Effector memory CD8-positive, alpha-beta T cell (primary cell): Measurements from ENCODE around the gene SDS.

Experiments
- ATAC-seq: fragments of 150-1000 bp; cut with Tn5 transposase; replicated peaks from 2 replicates; pipeline ENCODE4 v1.10.0; 2021; ENCODE audit warnings: mild to moderate bottlenecking, moderate library complexity
- DNase-seq, 3 experiments: peaks; one replicate each; pipeline ENCODE4 v3.0.0; 2021
- H3K27ac Mint-ChIP-seq, 2 donors: one replicate each; pipeline ENCODE4 v1.8.0; 2022; ENCODE audit warnings: mild to moderate bottlenecking in 2 of 2, mixed read lengths in 2 of 2, moderate library complexity in 2 of 2
- H3K27me3 Mint-ChIP-seq, 2 donors: one replicate each; pipeline ENCODE4 v1.8.0; 2022; ENCODE audit warnings: mixed read lengths in 2 of 2
- H3K36me3 Mint-ChIP-seq: one replicate; pipeline ENCODE4 v1.8.0; 2022; ENCODE audit warnings: mild to moderate bottlenecking, moderate library complexity, mixed read lengths; ENCODE audit not compliant: insufficient read depth
- H3K4me1 Mint-ChIP-seq, 2 donors: one replicate each; pipeline ENCODE4 v1.8.0; 2022; ENCODE audit warnings: low read depth in 2 of 2, mixed read lengths in 2 of 2
- H3K4me3 Mint-ChIP-seq, 2 donors: one replicate each; pipeline ENCODE4 v1.8.0; 2022; ENCODE audit warnings: mild to moderate bottlenecking in 2 of 2, mixed read lengths in 2 of 2, moderate library complexity in 2 of 2
- H3K9me3 Mint-ChIP-seq, 2 donors: one replicate each; pipeline ENCODE4 v1.8.0; 2022; ENCODE audit warnings: mixed read lengths in 2 of 2

SDS gene

GRCh38 chr12:113422030-113422885, 18.6 kb upstream of the SDS start, which contains the start of gene SDSL:
SDSL (plus strand) TSS chr12:113422380; CDS start chr12:113427983, 5,603 bp downstream.
- peak; percentile 45 for ATAC-seq
- H3K27me3 Mint-ChIP-seq = peaks cover 17 to 59% of the 10 kb centered on the region in 2 donors
- peak within 1 kb of the TSS; percentile 15 to 92 for H3K4me3 Mint-ChIP-seq
- no peaks in the 10 kb centered on the region for H3K36me3 Mint-ChIP-seq
- H3K27ac Mint-ChIP-seq = peak within 1 kb of the TSS in 1 of 2 donors; percentile 94
- H3K9me3 Mint-ChIP-seq = no peaks in the 10 kb centered on the region
- DNase-seq = peak in 1 of 3 experiments; percentile 6
- peaks cover 6 to 7% of the 10 kb centered on the region in 2 donors for H3K4me1 Mint-ChIP-seq

GRCh38 chr12:113420996-113421595, 17.4 kb upstream of the SDS start:
- no peak for ATAC-seq
- no peak overlapping the region for H3K27ac Mint-ChIP-seq

DNA sequence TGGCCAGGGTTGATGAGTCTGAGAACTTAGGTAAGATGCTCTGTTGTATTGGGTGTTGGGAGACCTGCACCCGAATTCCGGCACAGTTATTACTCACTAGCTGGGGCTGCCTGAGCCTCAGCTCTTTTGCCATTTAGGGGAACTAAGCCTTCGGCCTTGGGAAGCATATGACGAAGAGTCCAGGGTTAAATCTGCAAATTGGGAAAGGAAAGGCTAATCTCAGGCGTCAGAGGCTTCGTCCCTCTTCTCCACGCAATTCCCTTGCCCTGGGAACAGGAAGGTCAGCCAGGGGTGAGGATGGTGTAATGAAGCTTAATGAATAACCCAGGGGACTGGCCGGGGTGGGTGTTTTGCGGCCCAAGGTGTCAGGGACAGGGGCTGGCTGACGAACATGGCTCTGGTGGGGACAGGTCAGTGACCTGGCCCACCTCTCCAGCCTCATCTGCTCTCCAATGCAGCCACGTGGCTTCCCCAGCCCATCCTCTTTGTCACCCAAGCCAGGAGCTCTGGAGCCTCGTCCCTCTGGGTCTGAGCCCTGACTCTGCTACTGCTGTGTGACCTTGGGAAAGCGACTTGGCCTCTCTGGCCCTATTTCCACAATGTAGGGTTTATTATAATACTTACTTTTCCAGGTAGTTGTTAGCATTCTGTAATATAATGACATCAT, 14.7 kb upstream of the SDS start:
- H3K36me3 Mint-ChIP-seq = no peaks in the 10 kb centered on the region
- H3K27ac Mint-ChIP-seq = no peak overlapping the region
- DNase-seq (no peak), ATAC-seq (no peak)
- no peaks in the 10 kb centered on the region for H3K9me3 Mint-ChIP-seq
- H3K4me1 Mint-ChIP-seq = peaks cover 6 to 7% of the 10 kb centered on the region in 2 donors
- H3K27me3 Mint-ChIP-seq = peaks cover 35 to 68% of the 10 kb centered on the region in 2 donors
- H3K4me3 Mint-ChIP-seq = no peak overlapping the region

More at GRCh38 chr12:113420996-113421595, 17.4 kb upstream of the SDS start:
- H3K27me3 Mint-ChIP-seq = peaks cover 17 to 60% of the 10 kb centered on the region in 2 donors
- DNase-seq = no peak
- H3K4me3 Mint-ChIP-seq = no peak overlapping the region
- H3K36me3 Mint-ChIP-seq = no peaks in the 10 kb centered on the region
- H3K4me1 Mint-ChIP-seq = peaks cover 6 to 7% of the 10 kb centered on the region in 2 donors
- no peaks in the 10 kb centered on the region for H3K9me3 Mint-ChIP-seq

GRCh38 chr12:113416091-113416754, 12.5 kb upstream of the SDS start:
- Mint-ChIP-seq H3K27ac (no peak overlapping the region), H3K36me3 (no peaks in the 10 kb centered on the region)

DNA sequence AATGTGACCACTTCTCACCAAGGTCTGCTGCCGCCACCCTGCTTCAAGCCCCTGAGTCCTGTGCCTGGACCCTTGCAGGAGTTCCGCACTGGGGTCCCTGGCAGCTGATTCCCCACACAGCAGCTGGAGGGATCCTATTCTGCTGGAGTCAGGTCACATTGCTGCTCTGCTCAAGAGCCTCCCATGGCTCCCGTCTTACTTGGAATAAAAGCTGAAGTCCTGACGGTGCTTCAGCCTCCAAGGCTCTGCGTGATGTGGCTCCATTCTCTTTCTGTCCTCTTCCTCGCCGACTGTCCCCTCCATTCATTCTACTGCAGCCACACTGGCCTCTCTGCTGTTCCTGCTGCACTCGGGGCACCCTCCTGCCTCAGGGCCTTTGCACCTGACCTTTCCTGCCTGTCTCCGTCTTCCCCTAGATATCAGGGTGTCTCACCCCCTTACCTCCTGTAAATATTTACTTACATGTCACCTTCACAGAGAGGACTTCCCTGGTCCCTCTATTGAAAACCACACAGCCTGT, 10.9 kb upstream of the SDS start:
- DNase-seq (no peak), ATAC-seq (no peak)
- H3K4me1 Mint-ChIP-seq = no peaks in the 10 kb centered on the region
- peaks cover 54 to 73% of the 10 kb centered on the region in 2 donors for H3K27me3 Mint-ChIP-seq
- no peaks in the 10 kb centered on the region for H3K36me3 Mint-ChIP-seq
- H3K27ac Mint-ChIP-seq = no peak overlapping the region
- no peaks in the 10 kb centered on the region for H3K9me3 Mint-ChIP-seq
- H3K4me3 Mint-ChIP-seq = no peak overlapping the region

More at GRCh38 chr12:113416091-113416754, 12.5 kb upstream of the SDS start:
- Mint-ChIP-seq H3K27me3 (peaks cover 44 to 71% of the 10 kb centered on the region in 2 donors), H3K9me3 (no peaks in the 10 kb centered on the region), H3K4me3 (no peak overlapping the region), H3K4me1 (no peaks in the 10 kb centered on the region)
- ATAC-seq (peak; percentile 29), DNase-seq (no peak)

- ATAC-seq = no peak
- H3K27ac Mint-ChIP-seq = no peak overlapping the region
- H3K27me3 Mint-ChIP-seq = peaks cover 53 to 70% of the 10 kb centered on the region in 2 donors
- H3K9me3 Mint-ChIP-seq = no peaks in the 10 kb centered on the region
- no peak overlapping the region for H3K4me3 Mint-ChIP-seq
- DNase-seq = no peak
- H3K36me3 Mint-ChIP-seq = no peaks in the 10 kb centered on the region
- no peaks in the 10 kb centered on the region for H3K4me1 Mint-ChIP-seq
Measured at GRCh38 chr12:113413488-113413939, 9.8 kb upstream of the SDS start.

GRCh38 chr12:113409462-113410124, 5.9 kb upstream of the SDS start:
- no peaks in the 10 kb centered on the region for H3K4me1 Mint-ChIP-seq
- peaks cover 31 to 48% of the 10 kb centered on the region in 2 donors for H3K27me3 Mint-ChIP-seq
- H3K9me3 Mint-ChIP-seq = no peaks in the 10 kb centered on the region
- no peak for DNase-seq
- no peak overlapping the region for H3K4me3 Mint-ChIP-seq
- no peak for ATAC-seq
- no peak overlapping the region for H3K27ac Mint-ChIP-seq
- H3K36me3 Mint-ChIP-seq = no peaks in the 10 kb centered on the region

DNA sequence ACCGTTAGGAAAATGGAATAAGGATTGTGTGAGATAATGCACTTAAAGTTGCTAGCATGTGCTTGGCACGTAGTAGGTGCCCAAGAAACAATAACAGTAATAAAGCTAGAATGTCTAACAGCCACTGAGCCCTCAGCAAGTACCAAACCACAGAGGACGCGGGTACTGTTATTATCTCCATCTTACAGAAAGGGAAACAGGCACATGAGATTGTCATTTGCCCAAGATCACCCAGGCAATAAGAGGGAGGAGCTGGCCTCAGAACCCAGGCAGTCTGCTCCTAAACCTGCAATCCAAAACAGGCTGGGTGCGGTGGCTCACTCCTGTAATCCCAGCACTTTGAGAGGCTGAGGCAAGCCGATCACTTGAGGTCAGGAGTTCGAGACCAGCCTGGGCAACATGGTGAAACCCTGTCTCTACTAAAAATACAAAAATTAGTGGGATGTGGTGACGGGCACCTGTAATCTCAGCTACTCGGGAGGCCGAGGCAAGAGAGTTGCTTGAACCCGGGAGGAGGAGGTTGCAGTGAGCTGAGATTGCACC, 5.1 kb upstream of the SDS start:
- Mint-ChIP-seq H3K36me3 (no peaks in the 10 kb centered on the region), H3K9me3 (no peaks in the 10 kb centered on the region), H3K27me3 (peaks cover 26 to 50% of the 10 kb centered on the region in 2 donors), H3K27ac (no peak overlapping the region), H3K4me3 (no peak overlapping the region), H3K4me1 (no peaks in the 10 kb centered on the region)
- ATAC-seq = no peak
- DNase-seq = no peak

GRCh38 chr12:113407931-113408600, 4.4 kb upstream of the SDS start:
- H3K9me3 Mint-ChIP-seq = no peaks in the 10 kb centered on the region
- ATAC-seq (no peak), DNase-seq (no peak)
- no peaks in the 10 kb centered on the region for H3K4me1 Mint-ChIP-seq
- peaks cover 26 to 51% of the 10 kb centered on the region in 2 donors for H3K27me3 Mint-ChIP-seq
- no peak overlapping the region for H3K4me3 Mint-ChIP-seq
- H3K36me3 Mint-ChIP-seq = no peaks in the 10 kb centered on the region
- no peak overlapping the region for H3K27ac Mint-ChIP-seq

GRCh38 chr12:113405694-113406093, 2.0 kb upstream of the SDS start:
- DNase-seq (no peak), ATAC-seq (no peak)
- Mint-ChIP-seq H3K9me3 (no peaks in the 10 kb centered on the region), H3K36me3 (no peaks in the 10 kb centered on the region), H3K27ac (no peak overlapping the region), H3K4me3 (no peak overlapping the region), H3K27me3 (peaks cover 12 to 38% of the 10 kb centered on the region in 2 donors), H3K4me1 (no peaks in the 10 kb centered on the region)

DNA sequence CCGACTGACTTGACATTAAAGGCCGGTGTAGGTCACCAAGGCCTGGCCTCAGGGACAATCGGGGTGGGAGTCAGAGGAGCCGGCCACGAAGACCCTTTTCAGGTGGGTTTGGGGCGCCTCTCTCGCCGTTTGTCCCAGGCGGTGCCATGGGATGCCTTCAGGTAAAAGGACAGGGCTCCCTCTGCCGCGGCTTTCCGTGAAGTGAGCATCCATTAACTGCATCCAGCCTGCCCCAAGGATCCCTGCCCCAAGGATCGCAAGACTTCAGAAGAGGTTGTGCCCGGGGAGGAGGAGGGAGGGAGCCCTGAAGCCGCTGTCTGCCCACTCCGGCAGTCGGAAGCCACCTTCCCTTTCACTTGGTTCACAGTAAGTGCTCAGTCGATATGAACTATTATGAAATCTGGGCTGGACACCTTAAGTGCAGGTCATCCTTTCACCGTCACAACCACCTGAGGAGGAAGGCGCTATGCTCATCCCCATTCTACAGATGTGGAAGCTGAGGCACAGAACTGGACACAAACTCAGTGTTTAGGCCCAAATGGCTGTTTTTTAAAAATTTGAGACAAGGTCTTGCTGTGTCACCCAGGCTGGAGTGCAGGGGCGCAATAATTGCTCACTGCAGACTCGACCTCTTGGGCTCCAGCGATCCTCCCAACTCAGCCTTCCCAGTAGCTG, 964 bp downstream of the SDS start:
- Mint-ChIP-seq H3K4me1 (no peaks in the 10 kb centered on the region), H3K36me3 (no peaks in the 10 kb centered on the region), H3K4me3 (no peak overlapping the region), H3K9me3 (no peaks in the 10 kb centered on the region), H3K27me3 (peaks cover 7 to 44% of the 10 kb centered on the region in 2 donors), H3K27ac (no peak overlapping the region)
- DNase-seq (no peak), ATAC-seq (no peak)
